HG02588 (cell line): ENCODE results near the gene ZNF214.

Source experiments
- ATAC-seq: cut with Tn5 transposase; IDR thresholded peaks from one replicate; pipeline ENCODE4 v1.9.1; 2021; ENCODE audit warnings: mild to moderate bottlenecking, moderate library complexity; ENCODE audit not compliant: unreplicated experiment

ZNF214 gene

GRCh38 chr11:7020183-7020917 lies at the start of gene ZNF214, which contains the start of gene NLRP14:
Gene ZNF214, minus strand, starts transcription at chr11:7020346. Its CDS starts 17,511 bp downstream, at chr11:7002835.
Gene NLRP14, plus strand, starts transcription at chr11:7020479. Its CDS starts 18,108 bp downstream, at chr11:7038587.
- no peak for ATAC-seq

- no peak for ATAC-seq
Measured at GRCh38 chr11:7062534-7062933, 42.4 kb upstream of the ZNF214 start.

- ATAC-seq = no peak
Measured at GRCh38 chr11:7060868-7061267, 40.7 kb upstream of the ZNF214 start.

- no peak for ATAC-seq
Measured at GRCh38 chr11:7057641-7058040, 37.5 kb upstream of the ZNF214 start.

- ATAC-seq = no peak
Measured at GRCh38 chr11:7056828-7057513, 36.8 kb upstream of the ZNF214 start.

GRCh38 chr11:7050191-7050590 lies 30.0 kb upstream of the ZNF214 start:
- no peak for ATAC-seq

- no peak for ATAC-seq
Measured at GRCh38 chr11:7046474-7047175, 26.5 kb upstream of the ZNF214 start.

- ATAC-seq = no peak
Measured at GRCh38 chr11:7034019-7034418, 13.9 kb upstream of the ZNF214 start.

GRCh38 chr11:7032692-7033091 lies 12.5 kb upstream of the ZNF214 start:
- ATAC-seq = no peak

- no peak for ATAC-seq
Measured at GRCh38 chr11:7031471-7031871, 11.3 kb upstream of the ZNF214 start.

- no peak for ATAC-seq
Measured at GRCh38 chr11:7030836-7031235, 10.7 kb upstream of the ZNF214 start.

GRCh38 chr11:7028141-7028540 lies 8.0 kb upstream of the ZNF214 start:
- no peak for ATAC-seq

- no peak for ATAC-seq
Measured at GRCh38 chr11:7021318-7021717, 1.2 kb upstream of the ZNF214 start.

GRCh38 chr11:7019500-7020182 lies 505 bp downstream of the ZNF214 start:
- no peak for ATAC-seq

- no peak for ATAC-seq
Measured at GRCh38 chr11:7016011-7016410, 4.1 kb downstream of the ZNF214 start.

GRCh38 chr11:7014118-7014517 lies 6.0 kb downstream of the ZNF214 start:
- ATAC-seq = no peak

GRCh38 chr11:7004482-7004881 lies 15.7 kb downstream of the ZNF214 start:
- ATAC-seq = no peak

- no peak for ATAC-seq
Measured at GRCh38 chr11:6995703-6996102, 24.4 kb downstream of the ZNF214 start.

- ATAC-seq = no peak
Measured at GRCh38 chr11:6992457-6993417, 27.4 kb downstream of the ZNF214 start.

GRCh38 chr11:6992026-6992425 lies 28.1 kb downstream of the ZNF214 start:
- no peak for ATAC-seq
